ENCODE data around the gene PACSIN2.
A peak's percentile ranks its signal among the peaks of the same experiment; 100 is the strongest.

PACSIN2 gene

GRCh38 chr22:42881298-42881697 lies 133.7 kb downstream of the PACSIN2 start:
- DNase-seq = no peak

GRCh38 chr22:42880815-42881214 lies 134.1 kb downstream of the PACSIN2 start:
- no peak for DNase-seq

GRCh38 chr22:42879371-42880021 lies 135.5 kb downstream of the PACSIN2 start:
- DNase-seq = no peak

GRCh38 chr22:42878561-42879305 lies 136.2 kb downstream of the PACSIN2 start:
- no peak for DNase-seq

GRCh38 chr22:42877597-42878340 lies 137.2 kb downstream of the PACSIN2 start:
- DNase-seq = no peak

- no peak for DNase-seq
Observed at GRCh38 chr22:42877158-42877557, 137.8 kb downstream of the PACSIN2 start.

GRCh38 chr22:42876041-42876440 lies 138.9 kb downstream of the PACSIN2 start:
- no peak for DNase-seq

GRCh38 chr22:42874010-42874409 lies 140.9 kb downstream of the PACSIN2 start:
- no peak for DNase-seq

GRCh38 chr22:42873356-42873755 lies 141.6 kb downstream of the PACSIN2 start:
- DNase-seq = no peak

- DNase-seq = no peak
Observed at GRCh38 chr22:42872821-42873220, 142.1 kb downstream of the PACSIN2 start.

GRCh38 chr22:42871146-42872050 lies 143.6 kb downstream of the PACSIN2 start:
- peak in 1 of 14 donors; percentile 38 for DNase-seq

GRCh38 chr22:42869888-42870480 lies 145.0 kb downstream of the PACSIN2 start:
- DNase-seq = peak in 3 of 14 donors; percentile 10 to 51 (median 26)

GRCh38 chr22:42869463-42869862 lies 145.5 kb downstream of the PACSIN2 start:
- no peak for DNase-seq

GRCh38 chr22:42868751-42869251 lies 146.1 kb downstream of the PACSIN2 start:
- peak in 10 of 14 donors; percentile 9 to 79 (median 35) for DNase-seq

GRCh38 chr22:42866100-42866499 lies 148.8 kb downstream of the PACSIN2 start:
- no peak for DNase-seq

- DNase-seq = no peak
Observed at GRCh38 chr22:42865536-42865935, 149.4 kb downstream of the PACSIN2 start.

GRCh38 chr22:42863349-42863961 lies 151.5 kb downstream of the PACSIN2 start:
- DNase-seq = no peak

- no peak for DNase-seq
Observed at GRCh38 chr22:42862045-42862734, 152.8 kb downstream of the PACSIN2 start.

- DNase-seq = peak in 4 of 14 donors; percentile 12 to 40 (median 23)
Observed at GRCh38 chr22:42860968-42861367, 154.0 kb downstream of the PACSIN2 start.

- DNase-seq = peak in 1 of 14 donors; percentile 21
Observed at GRCh38 chr22:42857845-42858481, 157.0 kb downstream of the PACSIN2 start.

All from C1 segment of cervical spinal cord (tissue), 14 donors.